Right hindlimb (tissue), 1 donor: Measurements from ENCODE around the gene HYAL3.
A peak's percentile ranks its signal among the peaks of the same experiment; 100 is the strongest.
"Not testable (repeated sequence)": the region's sequence is repeated elsewhere in the genome, so short reads cannot be mapped to it uniquely, and the experiment has no call there.

Experiments used
- DNase-seq: peaks from one replicate; pipeline ENCODE4 v3.0.0-alpha.2; 2018

The HYAL3 gene

GRCh38 chr3:50268703-50269451 is 30.3 kb downstream of the HYAL3 start, which contains the start of gene SEMA3B:
Gene SEMA3B, plus strand, starts transcription at chr3:50269147. Its CDS starts 94 bp downstream, at chr3:50269241.
- peak; percentile 69 for DNase-seq

- no peak for DNase-seq
These were observed 30.9 kb downstream of the HYAL3 start for GRCh38 chr3:50268276-50268675.

- DNase-seq, result peak; percentile 89
These were observed 31.8 kb downstream of the HYAL3 start for GRCh38 chr3:50267280-50267913.

GRCh38 chr3:50266836-50267235 is 32.4 kb downstream of the HYAL3 start:
- no peak for DNase-seq

GRCh38 chr3:50266017-50266416 is 33.2 kb downstream of the HYAL3 start:
- DNase-seq, result no peak

GRCh38 chr3:50265571-50265970 is 33.6 kb downstream of the HYAL3 start:
- no peak for DNase-seq

GRCh38 chr3:50264964-50265485 is 34.2 kb downstream of the HYAL3 start:
- DNase-seq, result no peak

GRCh38 chr3:50264383-50264963 is 34.7 kb downstream of the HYAL3 start:
- DNase-seq, result peak; percentile 96

GRCh38 chr3:50263478-50264382 is 35.5 kb downstream of the HYAL3 start:
- no peak for DNase-seq

GRCh38 chr3:50262778-50263177 is 36.4 kb downstream of the HYAL3 start:
- no peak for DNase-seq

GRCh38 chr3:50262200-50262599 is 37.0 kb downstream of the HYAL3 start:
- not testable (repeated sequence) for DNase-seq

- no peak for DNase-seq
These were observed 37.7 kb downstream of the HYAL3 start for GRCh38 chr3:50261505-50261904.

GRCh38 chr3:50260942-50261441 is 38.2 kb downstream of the HYAL3 start:
- DNase-seq, result no peak

- DNase-seq, result peak; percentile 97
These were observed 38.9 kb downstream of the HYAL3 start for GRCh38 chr3:50260027-50260941.

GRCh38 chr3:50259432-50260026 is 39.7 kb downstream of the HYAL3 start:
- no peak for DNase-seq

GRCh38 chr3:50258979-50259378 is 40.2 kb downstream of the HYAL3 start:
- DNase-seq, result no peak

- DNase-seq, result no peak
These were observed 41.0 kb downstream of the HYAL3 start for GRCh38 chr3:50258029-50258680.

GRCh38 chr3:50256978-50257890 is 42.0 kb downstream of the HYAL3 start:
- DNase-seq, result no peak

GRCh38 chr3:50255251-50255615 is 44.0 kb downstream of the HYAL3 start:
- no peak for DNase-seq
